Osteocyte (in vitro differentiated cells): ENCODE data around the gene RPS18. TPM values are rescaled to one million over a fixed set of nuclear protein-coding genes. Genes with fewer than 3 reads are reported as not detected.
A peak's percentile ranks its signal among the peaks of the same experiment; 100 is the strongest.

Source experiments
- DNase-seq: peaks from one replicate; pipeline ENCODE4 v3.0.0; 2021; ENCODE audit warnings: mixed read lengths; ENCODE audit not compliant: unreplicated experiment; ENCODE audit errors: extremely low spot score
- H3K27ac Mint-ChIP-seq: one replicate; pipeline ENCODE4 v1.8.0; 2021; ENCODE audit warnings: mild to moderate bottlenecking, mixed read lengths; ENCODE audit not compliant: unreplicated experiment
- H3K27me3 Mint-ChIP-seq: one replicate; pipeline ENCODE4 v1.8.0; 2021; ENCODE audit warnings: mixed read lengths; ENCODE audit not compliant: unreplicated experiment
- H3K36me3 Mint-ChIP-seq: one replicate; pipeline ENCODE4 v1.8.0; 2021; ENCODE audit warnings: mixed read lengths; ENCODE audit not compliant: unreplicated experiment
- H3K4me1 Mint-ChIP-seq: one replicate; pipeline ENCODE4 v1.8.0; 2021; ENCODE audit warnings: mixed read lengths; ENCODE audit not compliant: unreplicated experiment
- H3K4me3 Mint-ChIP-seq: one replicate; pipeline ENCODE4 v1.8.0; 2021; ENCODE audit warnings: mild to moderate bottlenecking, moderate library complexity, mixed read lengths; ENCODE audit not compliant: unreplicated experiment
- H3K9me3 Mint-ChIP-seq: one replicate; pipeline ENCODE4 v1.8.0; 2021; ENCODE audit warnings: mixed read lengths; ENCODE audit not compliant: unreplicated experiment
- CTCF ChIP-seq: fragments of 200-600 bp; sonication (generic); IDR thresholded peaks from 2 replicates; pipeline ENCODE4 v1.5.0; 2021; ENCODE audit warnings: antibody characterized with exemption, mild to moderate bottlenecking, moderate library complexity
- total RNA-seq: library from RNA; stranded (reverse); gene quantifications from 2 replicates; pipeline ENCODE4 v1.2.1, GENCODE V29; 2021

Gene RPS18
- total RNA-seq, 1 donor from 2014 or later: 2,180 TPM

- no peak for DNase-seq
- no peaks in the 10 kb centered on the region for H3K9me3 Mint-ChIP-seq
- peak overlapping the region; percentile 100 for H3K27ac Mint-ChIP-seq
These were observed 26.3 kb downstream of the RPS18 start for GRCh38 chr6:33297956-33298772.

DNA sequence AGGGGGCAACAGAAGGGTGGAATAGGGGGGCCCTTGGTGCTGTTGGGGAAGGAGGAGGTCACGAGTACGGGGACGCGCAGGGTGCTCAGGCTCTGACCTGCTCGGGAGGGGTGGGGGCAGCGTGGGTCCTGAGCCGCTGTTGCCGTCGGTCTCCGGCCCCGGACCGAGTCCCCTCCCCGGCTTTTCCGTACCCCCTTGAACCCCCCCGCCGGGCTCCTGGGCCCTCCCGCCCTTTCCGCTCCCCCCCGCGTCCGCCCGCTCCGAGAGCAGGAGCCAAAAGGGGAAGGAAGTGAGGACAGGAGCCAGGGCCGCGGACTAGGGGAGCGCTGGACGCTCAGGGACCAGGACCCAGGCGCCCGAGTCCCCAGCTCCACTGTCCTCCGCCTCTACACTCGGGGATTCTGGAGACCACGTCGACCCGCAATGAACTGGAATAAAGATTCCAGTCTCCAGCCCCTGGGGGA is 26.9 kb downstream of the RPS18 start, which contains the start of gene RGL2:
RGL2 (minus strand) TSS at position 170 of the 464 bp plus-strand sequence. CDS start 332 bp downstream, outside the sequence.
- H3K27ac Mint-ChIP-seq: peak within 1 kb of the TSS; percentile 100
- TF ChIP-seq CTCF: no peak
- no peaks in the 10 kb centered on the region for H3K9me3 Mint-ChIP-seq
- peaks cover 20% of the 10 kb centered on the region for H3K36me3 Mint-ChIP-seq
- no peak for DNase-seq
- peaks cover 30% of the 10 kb centered on the region for H3K4me1 Mint-ChIP-seq
- H3K4me3 Mint-ChIP-seq: peak within 1 kb of the TSS; percentile 98
- H3K27me3 Mint-ChIP-seq: no peaks in the 10 kb centered on the region

More at GRCh38 chr6:33297956-33298772, 26.3 kb downstream of the RPS18 start:
- H3K36me3 Mint-ChIP-seq: peaks cover 17% of the 10 kb centered on the region
- H3K27me3 Mint-ChIP-seq: no peaks in the 10 kb centered on the region
- peaks cover 30% of the 10 kb centered on the region for H3K4me1 Mint-ChIP-seq
- peak; percentile 15 for TF ChIP-seq CTCF
- H3K4me3 Mint-ChIP-seq: peak overlapping the region; percentile 98

DNA sequence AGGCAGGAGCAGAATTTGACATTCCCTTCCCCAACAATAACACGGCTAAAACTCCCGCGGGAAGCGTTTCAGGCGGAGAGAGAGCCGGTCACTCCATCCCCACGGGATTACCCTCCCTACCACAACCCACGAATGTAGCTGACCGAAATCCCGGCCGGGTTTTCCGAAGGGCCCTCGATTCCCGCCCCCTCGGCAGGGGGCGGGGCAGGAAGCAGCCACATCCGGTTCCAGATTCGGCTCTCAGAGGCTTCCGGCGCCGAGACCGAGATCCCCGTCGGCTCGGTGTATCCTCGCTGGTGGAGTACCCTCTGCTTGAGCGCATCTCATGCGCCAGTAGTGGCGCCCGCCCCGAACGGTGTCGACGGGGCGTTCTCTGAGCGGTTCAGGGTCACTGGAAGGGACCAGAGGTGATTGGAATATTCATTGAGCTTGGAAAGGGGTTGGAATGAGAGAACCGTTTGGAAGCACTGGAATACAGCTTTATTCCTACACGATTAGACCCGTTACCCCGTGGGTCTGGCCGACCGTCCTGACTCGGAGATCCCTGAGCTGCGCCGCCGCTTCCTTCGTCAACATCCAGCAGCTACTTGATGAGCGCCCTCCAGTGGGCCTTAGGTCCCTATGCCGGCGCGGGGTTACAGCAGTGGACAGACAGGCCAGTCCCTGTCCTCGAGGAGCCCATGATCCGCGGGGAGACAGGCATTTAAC is 27.5 kb downstream of the RPS18 start:
- peak; percentile 96 for DNase-seq
- Mint-ChIP-seq H3K27ac (peak overlapping the region; percentile 100), H3K4me3 (peak overlapping the region; percentile 98), H3K4me1 (peaks cover 30% of the 10 kb centered on the region), H3K36me3 (peaks cover 19% of the 10 kb centered on the region), H3K27me3 (no peaks in the 10 kb centered on the region), H3K9me3 (no peaks in the 10 kb centered on the region)
- TF ChIP-seq CTCF: peak; percentile 88

- TF ChIP-seq CTCF: no peak
- peaks cover 16% of the 10 kb centered on the region for H3K36me3 Mint-ChIP-seq
- DNase-seq: no peak
- H3K9me3 Mint-ChIP-seq: no peaks in the 10 kb centered on the region
- peaks cover 31% of the 10 kb centered on the region for H3K4me1 Mint-ChIP-seq
- H3K27me3 Mint-ChIP-seq: no peaks in the 10 kb centered on the region
- no peak overlapping the region for H3K4me3 Mint-ChIP-seq
- H3K27ac Mint-ChIP-seq: peak overlapping the region; percentile 57
These were observed 30.0 kb downstream of the RPS18 start for GRCh38 chr6:33301877-33302276.

GRCh38 chr6:33304216-33304615 is 32.3 kb downstream of the RPS18 start:
- Mint-ChIP-seq H3K4me1 (peaks cover 27% of the 10 kb centered on the region), H3K36me3 (peaks cover 21% of the 10 kb centered on the region), H3K9me3 (no peaks in the 10 kb centered on the region), H3K27me3 (no peaks in the 10 kb centered on the region), H3K4me3 (no peak overlapping the region), H3K27ac (no peak overlapping the region)
- TF ChIP-seq CTCF: no peak
- no peak for DNase-seq
